Middle frontal gyrus (tissue), 1 donor: ENCODE measurements around the gene CHRNE.
"Not testable (repeated sequence)": the region's sequence is repeated elsewhere in the genome, so short reads cannot be mapped to it uniquely, and the experiment has no call there.

Experiments used
- DNase-seq: peaks from one replicate; pipeline ENCODE4 v3.0.0-alpha.2; 2015; ENCODE audit warnings: low spot score; ENCODE audit errors: extremely low spot score

The CHRNE gene

DNA sequence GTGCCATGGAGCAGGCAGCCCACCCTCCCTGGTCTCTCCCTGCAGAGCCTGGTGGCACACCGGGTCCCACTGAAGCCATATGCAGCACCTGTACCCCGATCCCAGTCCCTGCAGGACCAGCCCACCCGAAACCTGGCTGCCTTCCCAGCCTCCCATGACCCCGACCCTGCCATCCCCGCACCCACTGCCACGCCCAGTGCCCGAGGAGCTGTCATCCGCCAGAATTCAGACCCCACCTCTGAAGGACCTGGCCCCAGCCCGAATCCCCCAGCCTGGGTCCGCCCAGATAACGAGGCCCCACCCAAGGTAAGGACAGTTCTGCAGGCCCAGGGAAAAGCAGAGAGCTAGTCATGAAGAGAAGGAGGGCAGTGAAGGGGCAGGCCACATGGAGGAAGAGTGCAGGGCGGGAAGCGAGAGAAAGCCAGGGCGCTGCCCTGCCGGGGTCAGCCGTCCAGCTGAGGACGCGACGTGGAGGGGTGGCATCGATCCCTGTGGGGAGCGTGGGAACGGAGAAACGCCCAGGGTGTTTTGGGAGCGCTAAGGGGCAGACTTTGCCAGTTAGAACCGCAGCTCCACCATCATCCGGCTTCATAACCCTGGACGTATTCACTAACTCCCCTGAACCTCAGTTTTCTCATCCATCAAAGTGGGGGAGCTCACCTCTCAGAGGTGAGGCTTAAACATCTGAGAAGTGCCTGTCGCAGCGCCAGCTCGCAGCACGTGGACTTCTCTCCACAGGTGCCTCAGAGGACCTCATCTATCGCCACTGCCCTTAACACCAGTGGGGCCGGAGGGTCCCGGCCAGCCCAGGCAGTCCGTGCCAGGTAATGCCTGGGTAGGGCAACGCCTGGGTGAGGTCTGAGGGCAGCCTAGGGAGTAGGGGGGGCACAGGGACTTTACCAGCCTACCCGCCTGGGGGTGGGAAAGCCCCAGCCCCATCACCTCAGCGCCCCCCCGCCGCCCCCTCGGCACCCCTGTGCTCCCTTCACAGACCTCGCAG is 11.2 kb downstream of the CHRNE start:
- no peak for DNase-seq

GRCh38 chr17:4887581-4887980 is 15.3 kb downstream of the CHRNE start:
- DNase-seq, result no peak

GRCh38 chr17:4886830-4887229 is 16.1 kb downstream of the CHRNE start:
- no peak for DNase-seq

GRCh38 chr17:4884489-4884888 is 18.4 kb downstream of the CHRNE start:
- DNase-seq, result no peak

- DNase-seq, result no peak
These were observed 20.9 kb downstream of the CHRNE start for GRCh38 chr17:4881761-4882555.

DNA sequence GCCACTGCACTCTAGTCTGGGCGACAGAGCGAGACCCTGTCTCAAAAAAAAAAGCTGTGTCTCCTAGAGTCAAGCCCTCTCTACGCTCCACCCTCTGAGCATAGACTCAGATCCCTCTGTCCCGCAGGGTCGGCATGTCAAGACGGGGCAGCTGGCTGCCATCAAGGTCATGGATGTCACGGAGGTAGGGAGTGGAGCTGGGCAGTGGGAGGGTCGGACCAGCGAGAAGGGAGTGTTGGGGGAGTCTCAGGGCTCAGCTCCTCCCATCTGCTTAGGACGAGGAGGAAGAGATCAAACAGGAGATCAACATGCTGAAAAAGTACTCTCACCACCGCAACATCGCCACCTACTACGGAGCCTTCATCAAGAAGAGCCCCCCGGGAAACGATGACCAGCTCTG is 22.0 kb downstream of the CHRNE start:
- DNase-seq, result no peak

DNA sequence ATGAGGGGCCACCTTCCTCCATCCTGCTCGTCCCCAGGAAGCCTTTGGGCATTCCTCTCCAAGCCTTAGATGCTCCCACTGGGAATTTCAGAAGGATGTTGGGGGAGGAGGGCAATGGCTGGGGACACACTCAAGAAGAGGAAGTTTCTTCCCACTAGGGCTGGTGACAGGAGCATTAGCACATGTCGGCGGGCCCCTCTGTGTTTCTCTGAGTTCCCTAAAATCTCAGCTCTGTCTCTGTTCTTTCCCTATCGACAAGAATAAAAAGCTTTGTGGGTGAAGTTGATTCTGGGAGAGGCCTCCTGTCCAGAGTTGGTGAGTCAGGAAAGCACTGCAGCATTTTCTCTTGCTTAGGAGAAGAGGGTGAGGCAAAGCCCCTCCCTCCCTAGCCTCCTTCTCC is 23.3 kb downstream of the CHRNE start:
- DNase-seq, result no peak

DNA sequence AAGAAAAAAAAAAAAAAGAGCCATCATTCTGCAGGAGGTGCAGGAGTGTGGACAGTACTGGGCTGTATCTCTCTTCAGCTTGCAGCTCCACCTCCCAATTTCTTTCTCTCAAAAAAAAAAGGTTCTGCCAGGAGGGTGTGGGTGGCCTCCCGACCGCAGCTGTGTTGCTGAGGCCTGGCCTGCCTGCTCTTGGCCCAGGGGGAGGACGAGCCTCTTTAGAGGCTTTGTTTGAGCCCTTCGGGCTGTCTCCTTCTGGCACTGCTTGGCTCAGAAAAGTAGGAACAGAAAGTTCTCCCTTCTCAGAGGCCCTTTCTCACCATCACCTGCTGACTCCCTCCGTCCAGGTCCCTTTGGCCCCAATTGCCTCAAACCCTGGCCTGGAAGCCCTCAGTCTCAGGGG is 25.8 kb downstream of the CHRNE start:
- DNase-seq, result no peak

DNA sequence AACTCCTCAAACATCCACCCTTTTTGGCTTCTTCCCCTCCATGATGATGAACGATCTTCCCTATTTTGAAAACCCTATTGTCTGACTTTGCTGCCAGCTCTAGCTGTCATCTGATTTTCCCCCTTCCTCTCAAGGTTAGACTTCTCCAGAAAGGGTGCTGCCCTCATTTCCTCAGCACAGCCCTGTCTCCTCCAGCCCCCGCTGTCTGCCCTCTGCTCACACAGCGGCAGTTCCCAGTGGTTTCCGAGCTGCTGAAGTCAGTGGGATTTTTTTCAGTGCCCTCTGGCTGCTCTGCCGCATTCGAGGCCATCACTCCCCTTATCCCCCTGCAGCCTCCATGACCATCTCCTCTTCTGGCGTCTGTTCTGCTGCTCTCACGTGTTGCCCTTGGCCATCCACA is 30.1 kb downstream of the CHRNE start:
- DNase-seq, result no peak

DNA sequence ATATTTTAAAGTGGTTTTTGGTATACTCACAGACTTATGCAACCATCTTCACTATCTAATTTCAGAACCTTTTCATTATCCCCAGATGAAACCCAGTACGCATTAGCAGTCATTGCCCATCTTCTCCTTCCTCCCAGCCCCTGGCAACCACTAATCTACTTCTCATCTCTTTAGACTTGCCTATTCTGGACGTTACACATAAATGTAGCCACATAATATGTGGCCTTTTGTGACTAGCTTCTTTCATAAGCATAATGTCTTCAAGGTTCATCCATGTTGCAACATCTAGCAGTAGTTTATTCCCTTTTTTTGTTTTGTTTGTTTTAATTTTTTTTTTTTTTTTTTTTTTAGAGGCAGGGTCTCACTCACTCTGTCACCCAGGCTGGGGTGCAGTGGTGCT is 32.0 kb downstream of the CHRNE start:
- DNase-seq, result no peak

DNA sequence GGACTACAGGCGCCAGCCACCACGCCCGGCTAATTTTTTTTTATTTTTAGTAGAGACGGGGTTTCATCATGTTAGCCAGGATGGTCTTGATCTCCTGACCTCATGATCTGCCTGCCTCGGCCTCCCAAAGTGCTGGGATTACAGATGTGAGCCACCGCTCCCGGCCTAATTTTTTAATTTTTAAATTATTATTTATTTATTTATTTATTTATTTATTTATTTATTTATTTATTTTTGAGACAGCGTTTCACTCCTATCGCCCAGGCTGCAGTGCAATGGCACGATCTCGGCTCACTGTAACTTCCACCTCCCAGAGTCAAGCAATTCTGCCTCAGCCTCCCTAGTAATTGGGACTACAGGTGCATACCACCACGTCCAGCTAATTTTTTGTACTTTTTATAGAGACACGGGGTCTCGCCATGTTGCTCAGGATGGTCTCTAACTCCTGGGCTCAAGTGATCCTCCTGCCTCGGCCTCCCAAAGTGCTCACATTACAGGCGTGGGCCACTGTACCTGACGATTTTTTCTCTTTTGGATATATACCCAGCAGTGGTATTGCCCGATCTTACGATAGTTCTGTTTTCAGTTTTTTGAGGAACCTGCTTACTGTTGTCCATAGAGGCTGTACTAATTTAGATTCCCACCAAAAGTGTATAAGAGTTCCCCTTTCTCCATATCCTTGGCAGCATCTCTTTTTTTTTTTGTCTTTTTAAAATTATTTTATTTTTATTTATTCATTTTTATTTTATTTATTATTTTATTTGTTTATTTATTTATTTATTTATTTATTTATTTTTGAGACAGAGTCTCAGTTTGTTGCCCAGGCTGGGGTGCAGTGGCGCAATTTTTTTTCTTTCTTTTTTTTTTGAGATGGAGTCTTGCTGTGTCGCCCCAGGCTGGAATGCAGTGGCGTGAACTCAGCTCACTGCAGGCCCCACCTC is 33.6 kb downstream of the CHRNE start:
- not testable (repeated sequence) for DNase-seq

DNA sequence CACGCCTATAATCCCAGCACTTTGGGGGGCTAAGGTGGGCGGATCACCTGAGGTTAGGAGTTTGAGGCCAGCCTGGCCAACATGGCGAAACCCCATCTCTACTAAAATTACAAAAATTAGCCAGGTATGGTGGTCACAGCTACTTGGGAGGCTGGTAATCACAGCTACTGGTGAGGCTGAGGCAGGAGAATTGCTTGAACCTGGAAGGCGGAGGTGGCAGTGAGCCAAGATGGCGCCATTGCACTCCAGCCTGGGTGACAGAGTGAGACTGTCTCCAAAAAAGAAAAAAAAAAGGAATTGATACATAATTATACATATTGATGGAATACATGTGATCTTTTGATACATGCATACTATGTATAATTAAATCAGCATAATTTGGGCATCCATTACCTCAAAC is 35.4 kb downstream of the CHRNE start:
- DNase-seq, result not testable (repeated sequence)

GRCh38 chr17:4863321-4863720 is 39.6 kb downstream of the CHRNE start:
- DNase-seq, result no peak

- DNase-seq, result no peak
These were observed 40.2 kb downstream of the CHRNE start for GRCh38 chr17:4862720-4863119.

- no peak for DNase-seq
These were observed 41.8 kb downstream of the CHRNE start for GRCh38 chr17:4861052-4861451.

DNA sequence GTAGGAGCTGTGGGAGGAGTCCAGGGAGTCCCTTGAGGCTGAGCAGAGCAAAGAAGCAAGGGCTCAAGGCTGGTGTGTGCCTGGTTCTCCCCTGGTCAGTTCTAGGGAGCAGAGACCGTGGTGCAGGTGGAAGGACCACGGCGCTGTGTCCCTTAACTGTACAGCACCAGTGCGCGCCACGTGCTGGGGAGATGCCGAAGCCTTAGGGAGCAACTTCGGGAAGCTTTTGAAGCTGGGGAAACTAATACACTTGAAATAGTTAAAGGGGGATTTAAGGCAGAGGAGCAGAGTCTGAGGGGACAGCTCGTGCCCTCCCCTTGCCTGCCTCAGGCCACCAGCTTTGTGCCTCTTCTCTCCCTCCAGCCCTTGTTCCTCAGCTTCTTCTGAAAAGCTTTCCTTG is 42.2 kb downstream of the CHRNE start:
- DNase-seq, result no peak

DNA sequence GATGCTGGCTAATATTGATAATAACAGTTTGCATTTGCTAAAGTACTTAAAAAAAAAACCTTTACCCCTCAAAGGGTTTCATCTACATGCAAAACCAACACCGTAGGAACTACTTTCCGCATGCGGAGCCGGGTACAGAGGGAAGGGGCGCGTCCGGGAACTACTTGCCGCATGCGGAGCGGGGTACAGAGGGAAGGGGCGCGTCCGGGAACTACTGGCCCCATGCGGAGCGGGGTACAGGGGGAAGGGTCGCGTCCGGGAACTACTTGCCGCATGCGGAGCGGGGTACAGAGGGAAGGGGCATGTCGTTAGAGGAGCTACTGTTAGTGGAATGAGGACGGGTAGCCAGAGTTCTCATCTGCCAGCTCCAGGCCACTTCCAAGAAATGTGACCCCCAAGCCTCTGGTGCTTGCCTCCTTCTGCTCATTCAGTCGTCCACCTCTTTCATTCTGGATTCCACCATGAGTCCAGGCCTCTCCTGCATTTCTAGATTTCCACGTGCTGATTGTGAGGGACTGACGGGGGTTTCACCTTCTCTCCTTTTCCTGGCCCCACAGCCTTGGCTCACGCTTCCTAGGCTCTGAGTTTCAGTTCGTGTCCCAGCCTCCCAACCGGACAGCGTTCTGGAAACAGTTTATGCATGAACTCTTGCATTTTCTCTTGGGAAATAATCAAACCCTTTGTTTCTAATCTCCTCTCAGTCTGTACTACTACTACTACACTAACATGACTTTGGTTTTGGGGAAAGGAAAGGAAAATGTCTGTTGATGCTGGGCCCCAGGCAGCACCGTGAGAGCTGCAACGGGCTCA is 42.9 kb downstream of the CHRNE start:
- no peak for DNase-seq

GRCh38 chr17:4858882-4859260 is 44.0 kb downstream of the CHRNE start:
- no peak for DNase-seq

GRCh38 chr17:4858068-4858881 is 44.6 kb downstream of the CHRNE start:
- DNase-seq, result peak; percentile 55

DNA sequence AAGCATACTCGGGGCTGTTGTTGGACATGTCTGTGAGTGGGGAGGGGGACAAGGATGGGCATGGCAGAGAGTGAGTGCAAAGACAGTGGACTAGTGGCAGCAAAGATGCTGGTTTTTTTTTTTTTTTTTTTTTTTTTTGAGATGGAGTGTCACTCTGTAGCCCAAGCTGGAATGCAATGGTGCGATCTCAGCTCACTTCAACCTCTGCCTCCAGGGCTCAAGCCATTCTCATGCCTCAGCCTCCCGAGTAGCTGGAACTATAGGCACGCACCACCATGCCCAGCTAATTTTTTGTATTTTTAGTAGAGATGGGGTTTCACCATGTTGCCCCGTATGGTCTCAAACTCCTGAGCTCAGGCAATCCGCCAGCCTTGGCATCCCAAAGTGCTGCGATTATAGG is 45.6 kb downstream of the CHRNE start:
- not testable (repeated sequence) for DNase-seq
